Measurements from ENCODE around the gene DNTT. TPM values are rescaled to one million over a fixed set of nuclear protein-coding genes. Genes with fewer than 3 reads are reported as not detected.

The DNTT gene
- total and polyA plus RNA-seq, 9 of the 15 experiments (the other 6 are each of a cell fraction or from before 2014, with no cell fraction given): not detected

GRCh38 chr10:96276426-96276825 lies 27.8 kb upstream of the DNTT start:
- TF ChIP-seq GABPB2 (CRISPR knock-in tag; conservative IDR thresholded peaks at IDR 0.05) (no peak), E2F1 (CRISPR knock-in tag; IDR thresholded peaks at IDR 0.05) (no peak), EP300 (IDR thresholded peaks at IDR 0.05; ENCODE audit: low read length) (no peak), POLR3A (IDR thresholded peaks at IDR 0.05; ENCODE audit: borderline replicate concordance, extremely low read depth, insufficient read depth, insufficient read length) (no peak), ZNF592 (IDR thresholded peaks at IDR 0.05) (no peak), SAP30 (IDR thresholded peaks at IDR 0.05; ENCODE audit: borderline replicate concordance, insufficient read depth, low read depth, low read length, poor library complexity, severe bottlenecking) (no peak), ZNF431 (CRISPR knock-in tag; IDR thresholded peaks at IDR 0.05) (no peak), POLR2AphosphoS2 (IDR thresholded peaks at IDR 0.05; ENCODE audit: low read length) (no peak), ZNF12 (CRISPR knock-in tag; IDR thresholded peaks at IDR 0.05) (no peak), ZKSCAN1 (IDR thresholded peaks at IDR 0.05; ENCODE audit: low read depth, low read length) (no peak), NRF1 (conservative IDR thresholded peaks at IDR 0.05 in 1 of 2, IDR thresholded peaks at IDR 0.05 in 1 of 2) (no peak), CBX8 (IDR thresholded peaks at IDR 0.05; ENCODE audit: borderline replicate concordance, extremely low read depth, low read depth, low read length, poor library complexity, severe bottlenecking) (no peak), ZNF224 (CRISPR knock-in tag; IDR thresholded peaks at IDR 0.05) (no peak), LARP7 (IDR thresholded peaks at IDR 0.05) (no peak), HLTF (IDR thresholded peaks at IDR 0.05) (no peak), SIRT6 (IDR thresholded peaks at IDR 0.05; ENCODE audit: low read depth, low read length) (no peak), PHF20 (IDR thresholded peaks at IDR 0.05; ENCODE audit: partially characterized antibody) (no peak)
- TF ChIP-seq, protein P1, sequence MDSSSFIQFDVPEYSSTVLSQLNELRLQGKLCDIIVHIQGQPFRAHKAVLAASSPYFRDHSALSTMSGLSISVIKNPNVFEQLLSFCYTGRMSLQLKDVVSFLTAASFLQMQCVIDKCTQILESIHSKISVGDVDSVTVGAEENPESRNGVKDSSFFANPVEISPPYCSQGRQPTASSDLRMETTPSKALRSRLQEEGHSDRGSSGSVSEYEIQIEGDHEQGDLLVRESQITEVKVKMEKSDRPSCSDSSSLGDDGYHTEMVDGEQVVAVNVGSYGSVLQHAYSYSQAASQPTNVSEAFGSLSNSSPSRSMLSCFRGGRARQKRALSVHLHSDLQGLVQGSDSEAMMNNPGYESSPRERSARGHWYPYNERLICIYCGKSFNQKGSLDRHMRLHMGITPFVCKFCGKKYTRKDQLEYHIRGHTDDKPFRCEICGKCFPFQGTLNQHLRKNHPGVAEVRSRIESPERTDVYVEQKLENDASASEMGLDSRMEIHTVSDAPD (CRISPR knock-in tag; IDR thresholded peaks at IDR 0.05): no peak
- no peaks in the 10 kb centered on the region for H3K4me1 ChIP-seq (replicated peaks in 1 of 2; ENCODE audit: control insufficient read depth in 2 of 2, insufficient read depth in 2 of 2, low read length in 2 of 2)
- no peaks in the 10 kb centered on the region for H3K79me2 ChIP-seq (ENCODE audit: control insufficient read depth, insufficient read depth, low read length)
- DNase-seq (ENCODE audit: extremely low read depth in 1 of 4, low spot score in 3 of 4) (no peak), ATAC-seq (no peak), FAIRE-seq (no peak)
- WGBS (ENCODE audit: insufficient coverage, low coverage, missing lambda C conversion rate): 0% methylated on average over 6 of the region's 6 CpGs
- H3K36me3 ChIP-seq (ENCODE audit: control insufficient read depth, insufficient read depth, low read length): no peaks in the 10 kb centered on the region
- no peak overlapping the region for H3K27ac ChIP-seq (ENCODE audit: extremely low read depth, low read depth, low read length)
- H4K20me1 ChIP-seq (replicated peaks; ENCODE audit: control insufficient read depth, insufficient read depth, low read length): no peaks in the 10 kb centered on the region
- BruUV-seq (replicated peaks): no TSS peak
- CTCF ChIA-PET (ENCODE audit: low intra/inter-chr PET ratio): no interaction called here
- POLR2A ChIA-PET: no interaction called here
- in situ Hi-C loops (cut with MboI) (no loop called here), intact Hi-C loops (cut with micrococcal nuclease) (no loop called here)
- H3K27me3 ChIP-seq (ENCODE audit: control insufficient read depth in 2 of 2, insufficient read depth in 2 of 2, low read length in 2 of 2): peaks cover 0 to 12% of the 10 kb centered on the region in 2 experiments; a peak in 2 of 5 replicates
- H3K9ac ChIP-seq (ENCODE audit: insufficient read depth in 1 of 2, low read depth in 2 of 2, low read length in 2 of 2): no peak overlapping the region
- no peak overlapping the region for H2AFZ ChIP-seq (ENCODE audit: low read depth, low read length)
- no peaks in the 10 kb centered on the region for H3K9me3 ChIP-seq (replicated peaks; ENCODE audit: control insufficient read depth, insufficient read depth, low read depth, low read length)
- no peak overlapping the region for H3K4me2 ChIP-seq (ENCODE audit: insufficient read depth, low read length)
- H3K4me3 ChIP-seq: no peak overlapping the region
- no peaks in the 10 kb centered on the region for H3K9me1 ChIP-seq (ENCODE audit: control insufficient read depth, insufficient read depth, low read length)

All from K562 (cell line).